H1 (cell line): ENCODE data around the gene SLC38A1. TPM values are rescaled to one million over a fixed set of nuclear protein-coding genes. Genes with fewer than 3 reads are reported as not detected.

ENCODE experiments used
- CTCF ChIA-PET: fragments of 300-600 bp; sonication (Branson Sonifier 250); formaldehyde crosslinking; loops from one replicate; lab custom pipeline; 2021; ENCODE audit not compliant: partially characterized antibody; lab: Charles Lee
- POLR2A ChIA-PET: fragments of 300-600 bp; sonication (Branson Sonifier 250); formaldehyde crosslinking; loops from one replicate; lab custom pipeline; 2021; ENCODE audit warnings: inconsistent platforms; ENCODE audit not compliant: partially characterized antibody; lab: Charles Lee
- DNase-seq, 2 experiments: peaks; one replicate each; pipeline versions ENCODE4 v3.0.0 to v3.0.0-alpha.2; 2010 to 2022; ENCODE audit warnings: low spot score in 2 of 2, low read depth in 1 of 2, mixed read lengths in 1 of 2
- FAIRE-seq: peaks from 2 replicates; lab custom pipeline; 2011; peaks lifted over from hg19 to GRCh38; lab: Jason Lieb, UNC
- H2AFZ ChIP-seq: 2 replicates; pipeline ENCODE4 v1.8.1; 2012; ENCODE audit warnings: low read length, inconsistent platforms
- H2AK5ac ChIP-seq: 2 replicates; pipeline ENCODE4 v1.6.1; 2013; ENCODE audit warnings: low read depth, low read length
- H2BK120ac ChIP-seq: replicated peaks from 2 replicates; pipeline ENCODE3; 2013; ENCODE audit warnings: low read depth, low read length, inconsistent platforms
- H2BK12ac ChIP-seq: 2 replicates; pipeline ENCODE4 v1.6.1; 2013; ENCODE audit warnings: low read depth, low read length
- H2BK15ac ChIP-seq: 2 replicates; pipeline ENCODE4 v1.6.1; 2013; ENCODE audit warnings: low read length
- H2BK20ac ChIP-seq: 2 replicates; pipeline ENCODE4 v1.6.1; 2013; ENCODE audit warnings: low read length
- H2BK5ac ChIP-seq: 2 replicates; pipeline ENCODE4 v1.6.1; 2013; ENCODE audit warnings: low read depth, low read length
- H3K14ac ChIP-seq: 2 replicates; pipeline ENCODE4 v1.6.1; 2013; ENCODE audit warnings: inconsistent platforms; ENCODE audit not compliant: insufficient read length
- H3K18ac ChIP-seq: 2 replicates; pipeline ENCODE4 v1.6.1; 2013; ENCODE audit warnings: low read length; ENCODE audit errors: extremely low read depth
- H3K23ac ChIP-seq: 2 replicates; pipeline ENCODE4 v1.6.1; 2013; ENCODE audit warnings: inconsistent platforms; ENCODE audit not compliant: insufficient read length
- H3K23me2 ChIP-seq: 2 replicates; pipeline ENCODE4 v1.6.1; 2013; ENCODE audit warnings: low read depth, low read length
- H3K27ac ChIP-seq: 2 replicates; pipeline ENCODE4 v1.6.1; 2011; ENCODE audit warnings: low read depth, low read length, inconsistent platforms
- H3K27me3 ChIP-seq, 4 experiments: replicated peaks in 1 of 4; 1 replicate in 1 of 4; 2 replicates in 3 of 4; pipeline versions ENCODE4 v1.6.1 to v1.8.1; 2011 to 2013; ENCODE audit warnings: low read length in 3 of 4, mild to moderate bottlenecking in 3 of 4, inconsistent platforms in 2 of 4, mixed read lengths in 2 of 4, moderate library complexity in 1 of 4; ENCODE audit not compliant: control insufficient read depth in 3 of 4, insufficient read depth in 3 of 4; ENCODE audit errors: extremely low read depth in 1 of 4
- H3K36me3 ChIP-seq, 4 experiments: 2 replicates each; pipeline versions ENCODE4 v1.6.1 to v1.8.1; 2011 to 2013; ENCODE audit warnings: mild to moderate bottlenecking in 4 of 4, low read length in 3 of 4, moderate library complexity in 2 of 4, control low read depth in 1 of 4, inconsistent platforms in 1 of 4; ENCODE audit not compliant: insufficient read depth in 4 of 4, control insufficient read depth in 2 of 4
- H3K4ac ChIP-seq: replicated peaks from 2 replicates; pipeline ENCODE3; 2013; ENCODE audit warnings: low read length, low read depth, mixed read lengths, inconsistent platforms; ENCODE audit not compliant: insufficient read length
- H3K4me1 ChIP-seq, 4 experiments: replicated peaks in 1 of 4; 1 replicate in 1 of 4; 2 replicates in 3 of 4; pipeline versions ENCODE4 v1.6.1 to v1.8.1; 2011 to 2013; ENCODE audit warnings: low read length in 3 of 4, inconsistent platforms in 2 of 4, mixed read lengths in 1 of 4; ENCODE audit not compliant: insufficient read depth in 4 of 4, control insufficient read depth in 3 of 4
- H3K4me2 ChIP-seq, 2 experiments: 2 replicates each; pipeline versions ENCODE4 v1.6.1 to v1.8.1; 2011 to 2013; ENCODE audit warnings: low read depth in 2 of 2, low read length in 2 of 2, control low read depth in 1 of 2, inconsistent platforms in 1 of 2, mild to moderate bottlenecking in 1 of 2; ENCODE audit not compliant: insufficient read depth in 1 of 2
- H3K4me3 ChIP-seq, 4 experiments: fragments of 200-600, 300-600 bp in 1 of 4; sonication (generic), shearing (Covaris generic), sonication (Bioruptor Twin) in 1 of 4; 2 replicates each; pipeline versions ENCODE4 v1.5.1 to v1.8.1; 2011 to 2016; ENCODE audit warnings: low read length in 4 of 4, low read depth in 3 of 4, control low read depth in 2 of 4, inconsistent platforms in 2 of 4, mild to moderate bottlenecking in 2 of 4, mixed read lengths in 1 of 4, moderate library complexity in 1 of 4; ENCODE audit not compliant: insufficient read depth in 2 of 4; ENCODE audit errors: extremely low read depth in 1 of 4
- H3K56ac ChIP-seq: replicated peaks from 2 replicates; pipeline ENCODE3; 2013; ENCODE audit warnings: low read depth, mild to moderate bottlenecking, mixed read lengths, low read length, inconsistent platforms; ENCODE audit not compliant: insufficient read length
- H3K79me1 ChIP-seq: 2 replicates; pipeline ENCODE4 v1.6.1; 2013; ENCODE audit warnings: low read depth, low read length, control low read depth
- H3K79me2 ChIP-seq, 2 experiments: 2 replicates each; pipeline versions ENCODE4 v1.6.1 to v1.8.1; 2012 to 2013; ENCODE audit warnings: low read length in 2 of 2, mild to moderate bottlenecking in 2 of 2, inconsistent platforms in 1 of 2; ENCODE audit not compliant: insufficient read depth in 2 of 2, control insufficient read depth in 1 of 2
- H3K9ac ChIP-seq, 4 experiments: replicated peaks in 1 of 4; 1 replicate in 1 of 4; 2 replicates in 3 of 4; pipeline versions ENCODE4 v1.6.1 to v1.8.1; 2011 to 2013; ENCODE audit warnings: low read depth in 3 of 4, low read length in 3 of 4, control low read depth in 2 of 4, mild to moderate bottlenecking in 2 of 4, moderate library complexity in 2 of 4, inconsistent platforms in 1 of 4; ENCODE audit errors: extremely low read depth in 1 of 4
- H3K9me3 ChIP-seq, 2 experiments: 2 replicates each; pipeline versions ENCODE4 v1.6.1 to v1.8.1; 2012 to 2013; ENCODE audit warnings: mild to moderate bottlenecking in 2 of 2, moderate library complexity in 2 of 2, control low read depth in 1 of 2, inconsistent platforms in 1 of 2, low read depth in 1 of 2, low read length in 1 of 2, mixed read lengths in 1 of 2; ENCODE audit not compliant: insufficient read depth in 2 of 2
- H4K20me1 ChIP-seq, 2 experiments: replicated peaks in 1 of 2; 2 replicates each; pipeline versions ENCODE3 to v1.8.1; 2011 to 2013; ENCODE audit warnings: inconsistent platforms in 2 of 2, low read length in 2 of 2, mild to moderate bottlenecking in 1 of 2; ENCODE audit not compliant: insufficient read depth in 2 of 2, control insufficient read depth in 1 of 2
- H4K5ac ChIP-seq: 2 replicates; pipeline ENCODE4 v1.6.1; 2013; ENCODE audit warnings: low read length, low read depth, mixed read lengths, inconsistent platforms; ENCODE audit not compliant: insufficient read length
- H4K8ac ChIP-seq: 2 replicates; pipeline ENCODE4 v1.8.0; 2013; ENCODE audit warnings: mild to moderate bottlenecking, moderate library complexity, low read length, inconsistent platforms; ENCODE audit not compliant: insufficient read depth; ENCODE audit errors: extremely low read depth
- H4K91ac ChIP-seq: replicated peaks from 2 replicates; pipeline ENCODE3; 2013; ENCODE audit warnings: low read length, mixed read lengths, inconsistent platforms; ENCODE audit not compliant: insufficient read length
- BRCA1 ChIP-seq: IDR thresholded peaks from 2 replicates; pipeline ENCODE4 v1.6.1; 2012; ENCODE audit warnings: low read depth, low read length, improper control_type of control experiment
- CTBP2 ChIP-seq: IDR thresholded peaks from 2 replicates; pipeline ENCODE4 v1.7.0; 2011; ENCODE audit warnings: borderline replicate concordance, mild to moderate bottlenecking, moderate library complexity, mixed read lengths, low read length; ENCODE audit not compliant: insufficient read depth, insufficient read length
- EP300 ChIP-seq, 2 experiments: IDR thresholded peaks; 1 replicate in 1 of 2; 2 replicates in 1 of 2; pipeline ENCODE4 v1.6.1; 2011 to 2012; ENCODE audit warnings: low read depth in 2 of 2, low read length in 2 of 2, mild to moderate bottlenecking in 2 of 2, borderline replicate concordance in 1 of 2, inconsistent platforms in 1 of 2, moderate library complexity in 1 of 2
- SIX5 ChIP-seq: IDR thresholded peaks from 2 replicates; pipeline ENCODE4 v1.6.1; 2011; ENCODE audit warnings: mild to moderate bottlenecking, low read depth, low read length
- WGBS, 2 experiments: shearing (Covaris generic) in 1 of 2; methylation state at CpG; one replicate each; pipeline versions ENCODE4 v1.1.6 to v1.1.7; 2013 to 2015; ENCODE audit warnings: low lambda C conversion rate in 2 of 2, mixed read lengths in 2 of 2, inconsistent platforms in 1 of 2, low coverage in 1 of 2, missing lambda C conversion rate in 1 of 2; ENCODE audit not compliant: insufficient replicate concordance in 2 of 2, insufficient coverage in 1 of 2, insufficient read length in 1 of 2; ENCODE audit errors: extremely low coverage in 1 of 2, missing lambda C conversion rate in 1 of 2; 5-methylcytosine and 5-hydroxymethylcytosine counted together
- polyA plus RNA-seq, 7 experiments: library from polyadenylated mRNA; depleted of rRNA in 3 of 7; stranded (reverse) in 5 of 7; unstranded in 2 of 7; fragments of >200 nt in 5 of 7; fragments of 200-250 nt in 2 of 7; gene quantifications; 1 replicate in 5 of 7; 2 replicates in 1 of 7; 4 replicates in 1 of 7; pipeline versions ENCODE4 v1.2.1 to v1.2.3, GENCODE V29; 2011 to 2013; ENCODE audit warnings: missing spikeins in 2 of 7, mixed read lengths in 2 of 7
- total RNA-seq: library from RNA; stranded (reverse); fragmentation: NEBNext Ultra II Directional; extraction: Animal tissue kit (Norgen Biotek cat#: 25700); gene quantifications from 2 replicates; pipeline ENCODE4 v1.2.1, GENCODE V29; 2021
- TF ChIP-seq, protein P1 (sequence below): IDR thresholded peaks from 2 replicates; pipeline ENCODE4 v1.6.1; 2011; ENCODE audit warnings: low read length, improper control_type of control experiment

SLC38A1 gene
- total and polyA plus RNA-seq, 2 of the 8 experiments (the other 6 are each of a cell fraction or from before 2014, with no cell fraction given), result 83.4 to 242 TPM

DNA sequence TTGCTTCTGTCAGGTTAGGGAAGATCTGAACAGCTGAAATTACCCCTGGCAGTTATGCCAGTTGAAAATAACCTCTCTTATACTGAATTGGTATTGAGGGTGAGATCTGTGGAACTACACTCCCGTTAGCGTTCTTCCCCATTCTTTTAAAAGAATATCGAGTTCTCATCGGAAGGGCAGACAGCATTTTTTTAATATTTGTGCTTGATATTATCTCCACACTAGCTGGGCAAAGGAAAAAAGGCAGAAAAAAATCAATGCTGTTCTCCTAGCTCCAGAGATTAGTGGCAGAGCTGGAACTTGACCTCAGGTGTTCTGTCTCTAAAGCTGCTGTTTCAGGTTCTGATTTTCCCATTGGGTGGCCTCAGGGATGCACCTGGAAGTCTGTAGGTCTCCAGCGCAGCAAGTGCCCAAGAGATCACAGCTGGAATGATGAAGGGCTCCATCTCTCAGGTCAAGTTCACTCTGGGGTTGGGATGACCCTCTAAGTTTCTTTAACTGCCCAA lies 67.5 kb downstream of the SLC38A1 start:
- no peaks in the 10 kb centered on the region for H3K79me1 ChIP-seq
- no peaks in the 10 kb centered on the region for H3K79me2 ChIP-seq
- no peak overlapping the region for H4K8ac ChIP-seq
- no peak for FAIRE-seq
- no peak overlapping the region for H2BK15ac ChIP-seq
- H3K18ac ChIP-seq, result no peak overlapping the region
- H3K27ac ChIP-seq, result no peak overlapping the region
- POLR2A ChIA-PET, result interaction anchor here (0.9 to 3.4 kb wide), 4 partner anchors 14 to 68 kb away, joined by 3 to 16 read pairs (median 3); partner anchors contain the start of gene SLC38A1
- CTCF ChIA-PET, result interaction anchor here (0.6 kb wide), 1 partner anchor 26 kb away, joined by 3 read pairs; no protein-coding TSS in a partner anchor
- H4K5ac ChIP-seq, result no peak overlapping the region
- H2BK20ac ChIP-seq, result no peak overlapping the region
- TF ChIP-seq CTBP2 (no peak), SIX5 (no peak), EP300 (IDR thresholded peaks at IDR 0.05; ENCODE audit: borderline replicate concordance in 1 of 2, low read depth in 2 of 2, low read length in 2 of 2) (no peak), BRCA1 (no peak)
- TF ChIP-seq, protein P1, sequence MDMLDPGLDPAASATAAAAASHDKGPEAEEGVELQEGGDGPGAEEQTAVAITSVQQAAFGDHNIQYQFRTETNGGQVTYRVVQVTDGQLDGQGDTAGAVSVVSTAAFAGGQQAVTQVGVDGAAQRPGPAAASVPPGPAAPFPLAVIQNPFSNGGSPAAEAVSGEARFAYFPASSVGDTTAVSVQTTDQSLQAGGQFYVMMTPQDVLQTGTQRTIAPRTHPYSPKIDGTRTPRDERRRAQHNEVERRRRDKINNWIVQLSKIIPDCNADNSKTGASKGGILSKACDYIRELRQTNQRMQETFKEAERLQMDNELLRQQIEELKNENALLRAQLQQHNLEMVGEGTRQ, result no peak
- H3K27me3 ChIP-seq, result no peaks in the 10 kb centered on the region
- no peak overlapping the region for H3K9ac ChIP-seq
- H4K20me1 ChIP-seq, result peaks cover 0 to 2% of the 10 kb centered on the region in 2 experiments
- no peak overlapping the region for H3K4me2 ChIP-seq
- H3K9me3 ChIP-seq, result peaks cover 11 to 17% of the 10 kb centered on the region in 2 experiments
- H2BK120ac ChIP-seq, result no peak overlapping the region
- H3K23me2 ChIP-seq, result no peaks in the 10 kb centered on the region
- no peak overlapping the region for H2AK5ac ChIP-seq
- no peak overlapping the region for H2BK12ac ChIP-seq
- no peak overlapping the region for H2AFZ ChIP-seq
- no peak overlapping the region for H4K91ac ChIP-seq
- H3K4me3 ChIP-seq, result no peak overlapping the region
- no peak overlapping the region for H3K14ac ChIP-seq
- peaks cover 49 to 100% (median 94%) of the 10 kb centered on the region in 4 experiments for H3K36me3 ChIP-seq
- no peak overlapping the region for H3K4ac ChIP-seq
- 76% methylated on average over 5 of the region's 5 CpGs; no CpG with 5 or more reads in 1 of the 2 experiments for WGBS, 2 experiments
- H2BK5ac ChIP-seq, result no peak overlapping the region
- H3K56ac ChIP-seq, result no peak overlapping the region
- no peaks in the 10 kb centered on the region for H3K4me1 ChIP-seq
- DNase-seq, result no peak
- no peak overlapping the region for H3K23ac ChIP-seq
